Keratinocyte (primary cell): ENCODE data around the gene IL3. TPM values are rescaled to one million over a fixed set of nuclear protein-coding genes. Genes with fewer than 3 reads are reported as not detected.

Source experiments
- DNase-seq: peaks from one replicate; pipeline ENCODE4 v3.0.0-alpha.2; 2011; ENCODE audit warnings: low read depth, missing footprints, low spot score
- FAIRE-seq: peaks from 2 replicates; lab custom pipeline; 2011; peaks lifted over from hg19 to GRCh38; lab: Jason Lieb, UNC
- H2AFZ ChIP-seq: 2 replicates; pipeline ENCODE4 v1.6.0; 2012; ENCODE audit warnings: low read length, control low read depth, inconsistent platforms; ENCODE audit not compliant: control insufficient read depth
- H3K27ac ChIP-seq: 2 replicates; pipeline ENCODE4 v1.5.1; 2011; ENCODE audit warnings: low read length; ENCODE audit not compliant: control insufficient read depth, insufficient read depth
- H3K27me3 ChIP-seq: 3 replicates; pipeline ENCODE4 v1.6.0; 2011; ENCODE audit warnings: low read length; ENCODE audit not compliant: control insufficient read depth, insufficient read depth; ENCODE audit errors: extremely low read depth
- H3K36me3 ChIP-seq, 2 experiments: 2 replicates in 1 of 2; 3 replicates in 1 of 2; pipeline ENCODE4 v1.5.1; 2011; ENCODE audit warnings: low read length in 2 of 2, mild to moderate bottlenecking in 1 of 2; ENCODE audit not compliant: control insufficient read depth in 2 of 2, insufficient read depth in 2 of 2; ENCODE audit errors: extremely low read depth in 1 of 2
- H3K4me1 ChIP-seq: 3 replicates; pipeline ENCODE4 v1.5.1; 2011; ENCODE audit warnings: low read length; ENCODE audit not compliant: control insufficient read depth, insufficient read depth; ENCODE audit errors: extremely low read depth
- H3K4me2 ChIP-seq: 3 replicates; pipeline ENCODE4 v1.6.0; 2011; ENCODE audit warnings: low read depth, low read length; ENCODE audit not compliant: control insufficient read depth, insufficient read depth; ENCODE audit errors: extremely low read depth
- H3K4me3 ChIP-seq, 3 experiments: fragments of 200-600 bp in 1 of 3; sonication (generic) in 1 of 3; 2 replicates in 2 of 3; 3 replicates in 1 of 3; pipeline ENCODE4 v1.5.1; 2011 to 2016; ENCODE audit warnings: low read length in 3 of 3, mild to moderate bottlenecking in 3 of 3, control low read depth in 2 of 3, inconsistent platforms in 1 of 3, low read depth in 1 of 3, mixed read lengths in 1 of 3, mixed run types in 1 of 3, moderate library complexity in 1 of 3; ENCODE audit not compliant: control insufficient read depth in 2 of 3, insufficient read depth in 2 of 3; ENCODE audit errors: extremely low read depth in 1 of 3
- H3K79me2 ChIP-seq: 2 replicates; pipeline ENCODE4 v1.6.0; 2012; ENCODE audit warnings: low read length; ENCODE audit not compliant: control insufficient read depth, insufficient read depth
- H3K9ac ChIP-seq: 3 replicates; pipeline ENCODE4 v1.6.0; 2011; ENCODE audit warnings: low read length; ENCODE audit not compliant: control insufficient read depth, insufficient read depth; ENCODE audit errors: extremely low read depth
- H3K9me1 ChIP-seq: 3 replicates; pipeline ENCODE4 v1.6.0; 2011; ENCODE audit warnings: low read length; ENCODE audit not compliant: control insufficient read depth, insufficient read depth; ENCODE audit errors: extremely low read depth
- H3K9me3 ChIP-seq: 2 replicates; pipeline ENCODE4 v1.5.1; 2012; ENCODE audit warnings: low read depth, low read length; ENCODE audit not compliant: control insufficient read depth
- H4K20me1 ChIP-seq: 3 replicates; pipeline ENCODE4 v1.6.0; 2011; ENCODE audit warnings: low read length; ENCODE audit not compliant: control insufficient read depth, insufficient read depth; ENCODE audit errors: extremely low read depth
- EZH2 ChIP-seq: IDR thresholded peaks from one replicate; pipeline ENCODE4 v1.6.1; 2012; ENCODE audit warnings: inconsistent platforms, mild to moderate bottlenecking, low read length, moderate library complexity
- dilution Hi-C: fragments of 300-500 bp; cut with MboI; formaldehyde crosslinking; loops from one replicate; pipeline ENCODE4 v1.7.0; 2020; ENCODE audit warnings: low sequenced_read_pairs; ENCODE audit not compliant: extremely low pct_ligation_motif_present
- polyA plus RNA-seq, 5 experiments: library from polyadenylated mRNA; depleted of rRNA in 3 of 5; stranded (reverse) in 3 of 5; stranded (forward) in 1 of 5; unstranded in 1 of 5; fragments of >200 nt; gene quantifications; 1 replicate in 1 of 5; 2 replicates in 3 of 5; 3 replicates in 1 of 5; pipeline versions ENCODE4 v1.2.1 to v1.2.3, GENCODE V29; 2011 to 2012; ENCODE audit warnings: missing spikeins in 2 of 5, low read depth in 1 of 5, low replicate concordance in 1 of 5
- TF ChIP-seq, protein P1 (sequence below), 3 experiments: IDR thresholded peaks in 1 of 3; conservative IDR thresholded peaks in 1 of 3; optimal IDR thresholded peaks in 1 of 3; 2 replicates in 2 of 3; 3 replicates in 1 of 3; pipeline versions ENCODE3 to v1.5.1; 2011; ENCODE audit warnings: low read length in 3 of 3, mild to moderate bottlenecking in 3 of 3, moderate library complexity in 2 of 3, control low read depth in 1 of 3, inconsistent platforms in 1 of 3; ENCODE audit not compliant: insufficient read depth in 2 of 3; ENCODE audit errors: extremely low read depth in 1 of 3

Gene IL3
- polyA plus RNA-seq, 1 donor (not counting 4 experiments of a cell fraction or from before 2014, with no cell fraction given), result not detected

DNA sequence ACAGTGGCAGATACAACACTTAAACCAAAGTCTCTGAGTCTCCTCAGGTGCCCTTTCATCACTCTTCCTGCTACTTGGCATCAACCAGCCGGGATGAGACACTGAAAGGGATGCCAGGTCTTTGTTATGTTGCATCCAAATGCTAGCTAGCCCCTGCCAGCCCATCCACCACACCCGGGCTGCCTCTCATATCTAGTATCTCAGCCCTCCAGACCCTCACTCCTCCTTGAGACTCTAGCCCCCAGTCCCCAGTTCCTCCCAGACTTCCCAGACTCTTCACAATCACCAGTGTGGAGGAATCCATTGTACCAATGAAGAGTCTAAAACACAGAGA is 34.6 kb downstream of the IL3 start:
- H3K9ac ChIP-seq, result peak overlapping the region; percentile 56
- TF ChIP-seq EZH2, result no peak
- H3K4me1 ChIP-seq, result peaks cover 33% of the 10 kb centered on the region
- H3K27ac ChIP-seq, result peak overlapping the region; percentile 65
- H3K79me2 ChIP-seq, result no peaks in the 10 kb centered on the region
- H3K27me3 ChIP-seq, result no peaks in the 10 kb centered on the region
- peak overlapping the region; percentile 3 for H2AFZ ChIP-seq
- dilution Hi-C loops, result no loop called here
- DNase-seq (no peak), FAIRE-seq (no peak)
- H3K9me3 ChIP-seq, result no peaks in the 10 kb centered on the region
- H3K4me2 ChIP-seq, result peak overlapping the region; percentile 44
- H3K9me1 ChIP-seq, result no peaks in the 10 kb centered on the region
- no peak overlapping the region for H3K4me3 ChIP-seq
- H3K36me3 ChIP-seq, result no peaks in the 10 kb centered on the region
- no peaks in the 10 kb centered on the region for H4K20me1 ChIP-seq

DNA sequence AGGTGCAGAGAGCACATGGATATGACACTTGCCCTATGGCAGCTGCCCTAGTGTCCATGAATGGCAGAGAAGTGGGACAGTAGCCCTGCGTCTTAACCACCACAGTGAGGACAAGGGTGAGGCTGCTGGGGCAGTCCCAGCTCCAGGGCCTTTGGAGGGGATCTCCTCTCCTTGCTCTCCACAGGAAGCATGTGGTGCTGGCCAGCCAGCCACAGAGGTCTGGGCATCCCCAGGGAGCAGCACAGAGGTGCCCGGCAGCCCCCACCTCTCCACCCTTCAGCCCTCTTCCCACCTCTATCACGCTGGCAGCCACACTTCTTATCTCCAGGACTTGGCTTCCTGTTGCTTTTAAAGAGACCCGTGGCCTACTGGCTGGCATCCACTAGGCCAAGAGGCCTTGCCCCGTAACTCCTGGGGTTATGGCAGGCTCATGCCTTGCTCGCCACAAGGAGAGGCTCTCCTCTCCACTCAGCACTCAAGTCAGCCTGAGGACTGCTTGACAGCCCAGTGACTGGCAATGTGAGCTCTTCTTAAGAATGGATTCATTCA is 35.0 kb downstream of the IL3 start:
- Histone ChIP-seq H2AFZ (no peak overlapping the region), H3K79me2 (no peaks in the 10 kb centered on the region), H3K9ac (peak overlapping the region; percentile 56), H4K20me1 (no peaks in the 10 kb centered on the region), H3K9me3 (no peaks in the 10 kb centered on the region), H3K4me1 (peaks cover 29% of the 10 kb centered on the region), H3K4me3 (no peak overlapping the region), H3K27ac (peak overlapping the region; percentile 65), H3K36me3 (no peaks in the 10 kb centered on the region), H3K27me3 (no peaks in the 10 kb centered on the region), H3K4me2 (peak overlapping the region; percentile 44), H3K9me1 (no peaks in the 10 kb centered on the region)
- DNase-seq (no peak), FAIRE-seq (no peak)
- dilution Hi-C loops, result no loop called here
- TF ChIP-seq EZH2, result no peak
- TF ChIP-seq, protein P1, sequence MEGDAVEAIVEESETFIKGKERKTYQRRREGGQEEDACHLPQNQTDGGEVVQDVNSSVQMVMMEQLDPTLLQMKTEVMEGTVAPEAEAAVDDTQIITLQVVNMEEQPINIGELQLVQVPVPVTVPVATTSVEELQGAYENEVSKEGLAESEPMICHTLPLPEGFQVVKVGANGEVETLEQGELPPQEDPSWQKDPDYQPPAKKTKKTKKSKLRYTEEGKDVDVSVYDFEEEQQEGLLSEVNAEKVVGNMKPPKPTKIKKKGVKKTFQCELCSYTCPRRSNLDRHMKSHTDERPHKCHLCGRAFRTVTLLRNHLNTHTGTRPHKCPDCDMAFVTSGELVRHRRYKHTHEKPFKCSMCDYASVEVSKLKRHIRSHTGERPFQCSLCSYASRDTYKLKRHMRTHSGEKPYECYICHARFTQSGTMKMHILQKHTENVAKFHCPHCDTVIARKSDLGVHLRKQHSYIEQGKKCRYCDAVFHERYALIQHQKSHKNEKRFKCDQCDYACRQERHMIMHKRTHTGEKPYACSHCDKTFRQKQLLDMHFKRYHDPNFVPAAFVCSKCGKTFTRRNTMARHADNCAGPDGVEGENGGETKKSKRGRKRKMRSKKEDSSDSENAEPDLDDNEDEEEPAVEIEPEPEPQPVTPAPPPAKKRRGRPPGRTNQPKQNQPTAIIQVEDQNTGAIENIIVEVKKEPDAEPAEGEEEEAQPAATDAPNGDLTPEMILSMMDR (optimal IDR thresholded peaks at IDR 0.05 in 1 of 3, IDR thresholded peaks at IDR 0.05 in 1 of 3, conservative IDR thresholded peaks at IDR 0.05 in 1 of 3; ENCODE audit: extremely low read depth in 1 of 3, insufficient read depth in 2 of 3, low read length in 3 of 3), result no peak

DNA sequence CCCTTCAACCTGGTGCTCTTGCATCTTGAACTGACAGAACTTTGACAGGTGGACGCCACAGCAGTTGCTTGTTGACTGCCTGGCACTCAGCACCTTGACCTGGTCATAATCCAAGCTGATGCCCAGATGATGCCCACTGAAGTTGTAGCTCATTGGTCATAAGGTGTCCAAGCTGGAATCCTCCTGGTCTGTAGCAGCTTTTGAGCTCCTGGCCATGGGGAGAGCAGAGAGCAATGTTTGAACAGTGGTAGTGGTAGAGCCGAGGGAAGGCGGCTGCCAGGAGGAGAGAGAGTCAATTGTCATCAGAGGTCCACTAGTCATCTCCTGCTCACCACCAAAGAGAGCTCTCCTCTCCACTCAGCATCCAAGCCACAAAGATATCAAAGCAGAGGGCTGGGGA is 36.4 kb downstream of the IL3 start:
- dilution Hi-C loops, result no loop called here
- H3K27ac ChIP-seq, result no peak overlapping the region
- no peaks in the 10 kb centered on the region for H3K36me3 ChIP-seq
- H3K9me1 ChIP-seq, result no peaks in the 10 kb centered on the region
- H3K4me1 ChIP-seq, result peaks cover 28% of the 10 kb centered on the region
- no peaks in the 10 kb centered on the region for H3K27me3 ChIP-seq
- no peaks in the 10 kb centered on the region for H3K9me3 ChIP-seq
- TF ChIP-seq EZH2, result no peak
- TF ChIP-seq, protein P1 (optimal IDR thresholded peaks at IDR 0.05 in 1 of 3, IDR thresholded peaks at IDR 0.05 in 1 of 3, conservative IDR thresholded peaks at IDR 0.05 in 1 of 3; ENCODE audit: extremely low read depth in 1 of 3, insufficient read depth in 2 of 3, low read length in 3 of 3), result no peak
- no peak overlapping the region for H3K4me2 ChIP-seq
- DNase-seq (no peak), FAIRE-seq (no peak)
- no peak overlapping the region for H2AFZ ChIP-seq
- H4K20me1 ChIP-seq, result no peaks in the 10 kb centered on the region
- H3K79me2 ChIP-seq, result no peaks in the 10 kb centered on the region
- H3K4me3 ChIP-seq, result no peak overlapping the region
- no peak overlapping the region for H3K9ac ChIP-seq
